Activated CD4-positive, alpha-beta T cell treated with anti-CD3 and anti-CD28 coated beads, Interleukin-2, amount 50 U/mL, for 4 hours (primary cell): ENCODE results near the gene SLC1A2.

ENCODE experiments used
- DNase-seq, 2 experiments: peaks; one replicate each; pipeline ENCODE4 v3.0.0-alpha.2; 2020

SLC1A2 gene

DNA sequence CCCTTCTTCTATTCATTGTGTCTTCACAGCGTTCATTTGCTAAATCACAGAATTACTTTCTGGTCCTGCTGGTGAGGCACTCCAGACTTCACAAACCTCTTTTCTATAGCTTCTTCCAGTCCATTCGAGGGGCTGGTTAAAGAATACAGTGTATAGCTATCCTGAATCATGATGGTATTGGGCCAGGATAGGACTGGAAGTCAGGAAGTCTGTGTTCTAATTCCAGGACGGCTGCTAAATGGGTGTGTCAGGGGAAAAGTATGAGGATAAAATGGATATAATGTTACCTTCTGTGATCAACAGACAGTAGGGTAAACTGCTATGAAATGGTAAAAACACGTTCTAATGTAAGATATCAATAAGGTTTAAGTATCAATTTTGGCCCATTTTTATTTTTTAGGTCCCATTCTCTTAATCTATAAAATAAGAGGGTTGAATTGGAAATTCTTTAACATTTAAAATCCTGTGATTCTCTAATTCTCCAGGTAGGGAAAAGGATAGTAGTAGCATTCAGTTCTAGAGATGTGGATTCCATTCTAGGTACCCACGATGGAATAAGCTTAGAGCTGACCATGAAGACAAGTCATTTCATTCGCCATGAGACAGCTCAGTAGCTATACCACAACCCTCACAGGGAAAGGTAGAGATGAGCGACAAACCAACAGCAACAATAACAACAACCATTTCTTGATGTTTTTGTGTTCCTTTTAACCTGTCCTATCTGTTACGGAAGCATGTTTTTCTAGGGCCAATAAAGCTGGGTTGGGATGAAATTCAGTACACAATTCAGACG is 96.1 kb downstream of the SLC1A2 start:
- no peak for DNase-seq

- no peak for DNase-seq
These were observed 96.9 kb downstream of the SLC1A2 start for GRCh38 chr11:35322318-35322979.

DNA sequence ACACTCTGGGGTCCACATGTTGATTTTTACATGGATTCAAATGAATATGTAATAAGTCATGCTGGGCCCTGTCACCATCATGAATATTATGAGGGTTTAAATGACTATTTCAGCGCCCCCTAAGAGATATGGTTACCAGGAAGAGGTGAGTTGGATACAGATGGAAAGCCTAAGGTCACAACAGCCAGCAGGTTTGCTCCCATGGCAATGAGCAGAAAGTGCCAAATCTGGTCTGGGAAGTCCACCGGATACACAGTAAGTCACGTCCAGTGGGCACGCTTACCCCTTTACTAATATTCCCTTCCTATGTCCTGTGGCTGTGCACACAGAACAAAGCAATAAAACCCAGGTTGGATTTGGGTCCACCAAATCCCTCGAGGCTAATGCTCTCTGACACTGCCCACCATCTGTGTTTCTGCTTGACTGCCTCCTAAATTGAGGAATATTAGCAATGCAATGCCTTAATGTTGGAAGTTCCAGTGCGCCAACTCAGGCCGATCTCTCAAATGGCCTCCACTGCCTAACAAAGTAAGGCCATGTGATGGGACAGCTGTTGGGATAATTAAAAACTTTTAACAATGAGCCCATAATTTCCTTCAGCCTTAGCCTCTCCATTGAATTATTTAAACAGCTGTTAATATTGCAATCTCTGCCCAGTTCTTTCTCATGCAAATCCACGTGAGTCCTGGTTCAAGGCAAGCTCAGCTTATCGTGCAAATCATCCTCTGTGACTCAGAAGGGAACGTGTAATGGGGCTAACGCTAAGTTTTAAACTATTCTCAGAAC is 97.6 kb downstream of the SLC1A2 start:
- DNase-seq: no peak

- DNase-seq: no peak
These were observed 98.2 kb downstream of the SLC1A2 start for GRCh38 chr11:35321111-35321510.

GRCh38 chr11:35318977-35319925 is 100.1 kb downstream of the SLC1A2 start:
- no peak for DNase-seq

GRCh38 chr11:35318309-35318708 is 101.0 kb downstream of the SLC1A2 start:
- DNase-seq: no peak

DNA sequence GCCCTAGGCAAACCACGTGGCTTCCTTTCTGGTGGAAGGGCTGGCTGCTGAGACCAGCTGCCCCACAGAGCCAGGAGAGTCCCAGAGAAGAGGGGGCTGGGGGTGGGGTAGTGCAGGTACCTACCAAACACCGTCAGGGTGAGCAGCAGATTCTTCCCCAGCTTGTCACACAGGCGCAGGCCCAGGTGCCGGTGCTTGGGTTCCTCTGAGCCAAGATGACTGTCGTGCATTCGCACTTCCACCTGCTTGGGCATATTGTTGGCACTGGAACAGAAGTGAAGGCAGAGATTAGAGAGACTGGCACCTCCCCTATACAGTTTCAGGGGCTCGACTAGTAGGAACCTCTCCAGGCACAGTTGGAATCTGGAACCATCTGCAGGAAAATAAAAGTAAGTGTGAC is 102.1 kb downstream of the SLC1A2 start:
- DNase-seq: no peak

DNA sequence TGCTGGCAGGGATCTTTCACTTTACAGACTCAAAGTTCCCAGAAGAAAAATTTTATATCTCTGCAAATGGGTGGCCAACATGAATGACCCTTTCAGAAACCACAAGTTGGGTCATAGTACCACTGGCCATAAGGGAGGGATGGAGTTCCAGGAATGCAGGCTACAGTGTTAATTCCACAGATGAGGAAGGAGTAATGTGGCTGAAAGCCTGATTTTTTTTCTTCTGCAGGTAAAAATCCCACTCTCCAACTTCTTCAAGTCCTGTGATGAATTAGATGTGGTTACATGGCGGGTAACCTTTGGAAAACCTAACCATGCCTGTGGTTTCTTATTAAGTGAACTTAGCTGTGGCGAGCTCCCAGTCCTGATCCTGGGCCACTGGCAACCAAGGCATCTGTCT is 103.2 kb downstream of the SLC1A2 start:
- DNase-seq: no peak

- DNase-seq: no peak
These were observed 105.6 kb downstream of the SLC1A2 start for GRCh38 chr11:35313760-35314153.

DNA sequence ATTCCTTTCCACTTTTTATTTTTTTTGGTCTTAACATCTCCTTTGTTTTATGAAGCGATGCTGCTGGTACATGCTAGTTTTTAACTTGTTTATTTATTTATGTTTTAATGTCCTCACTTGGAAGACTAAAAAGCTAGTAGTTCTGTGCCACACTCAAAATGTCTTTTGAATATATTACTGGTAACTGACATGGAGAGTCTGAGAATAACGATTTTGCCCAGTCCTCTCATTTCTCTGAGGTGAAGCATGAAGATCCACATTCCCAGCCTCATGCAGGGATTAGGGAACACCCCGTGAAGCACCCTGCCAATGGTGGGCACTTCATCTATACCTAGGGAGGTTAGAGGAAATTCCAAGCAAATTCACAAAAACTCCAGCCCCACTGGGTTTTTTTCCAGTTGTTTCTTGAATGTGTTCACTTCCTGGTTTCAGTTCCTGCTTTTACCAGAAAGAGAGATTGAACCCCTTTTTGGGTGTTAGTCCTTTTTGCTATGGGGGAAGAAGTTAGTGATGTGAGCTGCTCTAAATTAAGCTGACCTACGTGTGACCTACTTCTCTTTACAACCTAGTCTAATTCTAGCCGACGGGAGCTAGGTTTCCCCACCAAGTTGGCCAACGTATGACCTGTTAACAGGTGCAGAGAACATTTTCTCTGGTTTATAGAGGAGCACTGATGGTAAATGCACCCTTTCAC is 106.1 kb downstream of the SLC1A2 start:
- DNase-seq: no peak

GRCh38 chr11:35311331-35311730 is 108.0 kb downstream of the SLC1A2 start:
- DNase-seq: no peak

GRCh38 chr11:35308157-35308556 is 111.2 kb downstream of the SLC1A2 start:
- DNase-seq: no peak

DNA sequence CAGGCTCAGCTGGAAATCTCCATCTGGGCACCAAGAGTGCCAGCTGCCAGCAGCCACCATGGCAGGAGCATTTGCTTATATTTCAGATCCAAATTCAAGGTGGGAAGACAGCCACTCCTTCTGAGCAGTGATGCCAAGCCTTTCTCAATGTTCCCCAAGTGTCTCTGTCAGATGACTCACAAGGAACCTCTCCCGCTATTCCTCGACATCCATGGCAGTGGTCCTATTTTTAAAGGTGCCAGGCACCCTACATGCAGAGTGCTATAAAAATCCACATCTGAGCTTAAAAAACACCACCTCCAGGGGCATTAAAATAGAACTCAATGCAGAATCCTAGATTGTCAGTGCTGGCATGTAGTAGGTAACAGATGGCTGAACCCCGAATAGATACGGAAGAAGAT is 112.1 kb downstream of the SLC1A2 start:
- no peak for DNase-seq

DNA sequence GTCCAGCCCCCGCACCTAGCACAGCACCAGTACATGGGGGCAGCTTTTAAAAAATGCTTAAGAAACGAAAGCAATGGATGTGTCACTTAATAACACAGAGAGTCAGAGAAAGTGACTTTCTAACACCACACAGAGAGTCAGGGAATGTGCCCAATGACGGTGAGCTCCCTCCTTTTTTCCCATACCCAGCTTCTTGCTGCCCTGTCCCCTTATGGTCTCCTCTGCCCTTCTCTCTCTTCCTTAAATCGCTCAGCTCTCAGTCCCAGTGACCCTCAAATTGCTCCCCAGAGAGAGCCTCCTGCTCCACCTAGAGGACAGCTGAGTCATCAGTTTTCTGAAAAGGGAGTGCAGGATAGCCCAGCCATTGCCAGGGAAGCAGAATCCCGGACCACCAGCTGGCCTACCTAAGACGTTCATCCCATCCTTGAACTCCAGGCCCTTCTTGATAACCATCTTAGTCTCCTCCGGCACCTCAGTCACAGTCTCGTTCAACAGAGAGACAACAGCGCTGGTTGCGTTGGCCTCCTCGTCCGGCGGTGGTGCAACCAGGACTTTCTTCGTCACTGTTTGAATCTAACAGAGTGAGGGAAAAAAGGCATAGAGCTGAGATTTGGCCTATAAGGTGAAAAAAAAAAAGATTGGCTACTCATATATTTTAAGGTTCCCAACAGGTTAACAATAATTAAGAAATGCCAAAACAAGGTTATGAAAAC is 113.5 kb downstream of the SLC1A2 start:
- peak; percentile 16 to 34 for DNase-seq

DNA sequence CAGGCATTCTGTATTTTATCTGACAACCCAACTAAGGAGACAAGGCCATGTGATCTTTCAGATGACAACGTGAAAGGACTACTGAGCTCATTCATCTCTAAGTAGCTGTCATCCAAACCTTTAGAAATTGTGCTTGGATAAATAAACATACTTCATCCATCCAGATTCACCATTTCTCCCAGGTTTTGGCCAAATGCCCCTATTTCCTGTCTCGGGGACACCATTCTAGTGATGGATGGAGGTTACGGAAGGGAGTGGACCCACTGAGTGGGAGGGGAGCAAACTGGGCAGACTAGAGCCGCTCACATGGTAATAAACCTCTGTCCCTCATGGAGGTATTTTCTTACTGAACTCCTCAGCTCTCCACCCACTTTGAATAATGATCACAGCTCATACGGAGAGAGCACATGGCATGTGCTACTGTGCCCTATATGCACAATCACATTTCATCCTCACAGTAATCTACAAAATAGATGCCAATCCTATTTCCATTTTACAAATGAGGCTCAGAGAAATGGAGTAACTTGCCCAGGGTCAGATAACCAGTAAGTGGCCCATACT is 114.4 kb downstream of the SLC1A2 start:
- no peak for DNase-seq

DNA sequence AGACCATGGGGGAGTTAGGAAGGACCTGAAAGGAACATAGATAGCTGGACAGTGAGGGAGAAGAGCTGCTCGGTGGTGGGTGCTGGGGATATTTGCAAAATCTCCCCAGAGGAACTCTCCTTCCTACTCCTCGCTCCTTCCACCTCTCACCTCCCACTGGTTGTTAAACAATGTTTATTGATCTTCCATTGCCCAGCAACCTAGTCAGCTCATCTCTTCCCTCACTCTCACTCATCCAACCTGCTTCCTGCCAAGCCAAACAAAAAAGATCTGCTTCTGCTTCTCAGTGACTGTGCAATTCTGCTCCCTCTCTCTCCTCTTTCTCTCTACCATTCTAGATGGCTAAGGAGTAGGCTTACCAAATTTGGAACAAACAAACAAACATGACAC is 115.0 kb downstream of the SLC1A2 start:
- DNase-seq: no peak

DNA sequence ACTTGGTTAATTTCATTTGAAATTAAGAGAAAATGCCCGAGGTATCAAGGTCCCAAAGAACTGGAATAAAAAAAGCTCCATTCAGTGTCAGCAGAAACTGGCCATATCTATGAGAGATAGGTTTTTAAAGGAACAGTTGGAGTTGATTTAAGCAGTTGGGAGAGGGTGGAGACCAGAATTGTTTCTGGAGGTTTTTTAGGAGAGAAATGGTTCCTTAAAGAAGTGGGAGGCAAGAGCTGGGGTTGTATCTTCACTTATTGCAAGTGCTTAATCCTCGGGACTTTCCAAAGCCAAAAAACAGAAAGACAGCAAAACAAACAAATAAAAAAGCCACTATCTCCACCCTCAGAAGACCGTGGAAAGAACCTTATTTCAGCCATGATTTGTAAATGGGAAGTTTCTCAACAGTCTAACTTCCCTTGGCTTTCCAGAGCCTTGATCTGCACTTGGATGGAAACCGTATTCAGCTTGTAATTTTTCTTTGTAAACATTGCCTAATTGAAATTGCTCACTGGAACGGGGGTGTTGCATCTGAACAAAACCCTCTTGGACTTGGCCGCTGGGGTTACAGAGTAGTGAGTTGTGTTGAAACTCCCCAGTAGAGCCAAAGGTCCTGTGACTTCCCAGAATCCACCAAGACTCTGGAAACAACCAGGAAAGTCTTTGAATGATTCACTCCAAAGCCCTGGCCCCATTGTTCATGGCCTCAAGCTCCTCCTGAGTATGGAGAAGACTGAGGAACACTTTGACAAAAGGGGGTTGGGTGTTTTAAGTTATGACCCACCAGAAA is 115.6 kb downstream of the SLC1A2 start:
- DNase-seq: no peak

- no peak for DNase-seq
These were observed 117.0 kb downstream of the SLC1A2 start for GRCh38 chr11:35302398-35302797.

DNA sequence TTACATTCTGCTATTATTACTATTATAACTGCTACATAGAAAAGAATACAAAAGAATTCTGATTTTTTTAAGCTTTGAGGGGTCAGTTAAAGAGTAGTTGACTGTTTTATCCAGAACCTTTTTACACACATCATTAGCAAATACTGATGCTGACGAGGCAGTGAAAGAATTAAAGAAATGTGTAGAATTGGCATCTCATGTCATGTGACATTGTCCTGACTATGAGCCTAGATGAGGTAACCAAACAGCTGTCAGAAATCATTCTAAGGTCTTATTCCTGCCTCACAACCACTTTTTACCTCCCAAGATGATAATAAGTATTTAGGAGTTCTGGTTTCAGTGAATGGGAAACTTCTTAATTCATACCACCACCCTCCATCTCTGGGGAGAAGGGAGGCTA is 121.0 kb downstream of the SLC1A2 start:
- no peak for DNase-seq

GRCh38 chr11:35295751-35296150 is 123.6 kb downstream of the SLC1A2 start:
- no peak for DNase-seq
